ENCODE results near the gene KRTAP12-4.
"Not testable (repeated sequence)": the region's sequence is repeated elsewhere in the genome, so short reads cannot be mapped to it uniquely, and the experiment has no call there.

KRTAP12-4 gene

GRCh38 chr21:44653656-44654575 lies 543 bp downstream of the KRTAP12-4 start:
- peak; percentile 36 to 85 for DNase-seq

DNA sequence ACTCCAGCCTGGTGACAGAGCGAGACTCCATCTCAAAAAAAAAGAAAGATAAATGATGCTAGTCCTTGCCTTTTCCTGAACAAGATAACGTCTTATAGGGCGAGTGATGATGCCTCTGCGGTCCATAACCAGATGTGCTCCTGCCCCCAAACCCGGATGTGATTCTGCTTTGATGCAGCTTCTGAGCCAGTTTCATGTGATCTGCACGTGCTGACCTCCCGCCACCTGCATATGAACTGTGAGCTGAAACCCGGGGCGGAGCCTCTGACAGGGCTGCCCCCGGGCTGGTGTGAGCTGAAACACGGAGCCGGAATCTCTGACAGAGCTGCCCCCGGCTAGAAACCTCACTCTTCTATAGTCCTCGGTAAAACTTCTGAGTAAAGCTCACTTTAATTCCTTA lies 1.3 kb downstream of the KRTAP12-4 start:
- no peak for DNase-seq

GRCh38 chr21:44650973-44651675 lies 3.3 kb downstream of the KRTAP12-4 start:
- no peak for DNase-seq

DNA sequence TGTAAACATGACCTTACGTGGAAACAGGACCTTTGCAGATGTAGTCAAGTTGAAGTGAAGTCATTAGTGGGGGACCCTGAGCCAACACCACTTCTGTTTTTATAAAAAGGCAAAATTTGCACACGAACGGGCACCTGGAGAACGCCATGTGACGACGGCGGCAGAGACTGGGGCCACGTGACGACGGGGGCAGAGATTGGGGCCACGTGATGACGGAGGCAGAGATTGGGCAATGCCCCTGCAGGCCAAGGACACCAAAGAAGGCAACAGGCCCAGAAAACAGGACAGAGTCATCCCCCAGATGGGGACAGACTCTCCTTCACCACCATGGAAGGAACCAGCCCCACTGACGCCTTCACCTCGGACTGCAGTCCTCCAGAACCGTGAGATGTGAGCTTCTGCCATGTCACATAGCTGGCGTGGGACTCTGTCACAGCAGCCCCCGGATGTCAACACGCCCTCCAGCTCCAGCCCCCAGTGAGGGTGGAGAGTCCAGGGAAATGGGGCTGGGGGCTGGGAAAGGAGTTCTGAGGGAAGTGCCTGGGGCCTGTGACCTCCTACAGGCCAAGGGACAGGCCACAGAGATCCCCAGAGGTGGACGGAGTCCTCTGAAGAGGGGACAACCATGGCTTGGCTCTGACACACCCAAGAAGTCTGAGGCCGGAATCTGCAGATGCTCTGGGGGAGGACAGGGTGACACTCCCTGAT lies 4.0 kb downstream of the KRTAP12-4 start:
- DNase-seq: no peak

GRCh38 chr21:44649521-44650100 lies 4.8 kb downstream of the KRTAP12-4 start:
- DNase-seq: no peak

DNA sequence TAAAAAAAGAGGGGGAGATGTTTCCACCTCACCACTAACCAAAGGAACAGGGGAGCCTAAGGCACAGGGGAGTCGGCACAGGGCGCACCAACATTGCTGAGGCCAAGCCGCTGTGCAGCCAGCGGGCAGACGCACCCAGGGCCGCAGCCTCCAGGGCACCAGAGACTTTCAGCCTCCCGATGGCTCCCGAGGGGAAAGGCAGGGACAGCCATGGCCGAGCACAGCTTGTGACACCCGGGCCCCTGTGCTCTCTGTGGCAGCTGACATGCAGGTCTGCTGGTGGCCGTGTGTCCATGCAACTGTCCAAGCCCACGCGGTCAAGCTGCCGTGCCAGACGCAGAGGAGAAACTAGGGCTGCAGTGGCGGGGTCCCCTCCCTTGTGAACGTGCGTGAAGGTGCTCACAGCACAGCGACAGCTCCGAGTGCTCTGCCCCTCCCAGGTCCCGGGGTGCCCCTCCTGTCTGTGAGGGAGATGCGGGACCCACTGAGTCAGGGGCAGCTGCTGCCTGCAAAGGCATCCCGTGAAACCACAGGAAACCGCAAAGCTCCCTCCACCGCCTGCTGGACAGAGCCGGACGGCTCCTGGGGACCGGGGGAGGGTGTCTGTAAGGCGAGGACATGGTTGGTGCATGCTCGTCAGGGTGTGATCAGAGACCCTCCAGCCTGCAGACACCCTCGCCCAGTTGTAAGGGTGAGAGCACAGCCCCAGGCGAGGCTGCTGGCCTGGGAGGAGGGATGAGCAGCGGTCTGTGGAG lies 5.7 kb downstream of the KRTAP12-4 start:
- DNase-seq: no peak

DNA sequence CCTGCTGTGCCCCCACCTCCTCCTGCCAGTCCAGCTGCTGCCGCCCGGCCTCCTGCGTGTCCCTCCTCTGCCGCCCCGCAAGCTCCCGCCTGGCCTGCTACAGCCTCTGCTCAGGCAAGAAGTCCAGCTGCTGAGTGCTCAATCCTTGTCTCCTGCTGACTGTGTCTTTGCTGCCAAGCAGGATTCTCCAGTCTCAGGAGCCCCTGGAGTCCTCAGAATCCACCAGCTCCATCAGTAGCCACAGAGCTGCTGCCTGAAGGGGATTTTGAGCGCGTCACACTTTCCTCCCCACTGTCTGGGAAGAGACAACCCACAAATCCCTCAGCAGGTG lies 7.3 kb downstream of the KRTAP12-4 start:
- no peak for DNase-seq

DNA sequence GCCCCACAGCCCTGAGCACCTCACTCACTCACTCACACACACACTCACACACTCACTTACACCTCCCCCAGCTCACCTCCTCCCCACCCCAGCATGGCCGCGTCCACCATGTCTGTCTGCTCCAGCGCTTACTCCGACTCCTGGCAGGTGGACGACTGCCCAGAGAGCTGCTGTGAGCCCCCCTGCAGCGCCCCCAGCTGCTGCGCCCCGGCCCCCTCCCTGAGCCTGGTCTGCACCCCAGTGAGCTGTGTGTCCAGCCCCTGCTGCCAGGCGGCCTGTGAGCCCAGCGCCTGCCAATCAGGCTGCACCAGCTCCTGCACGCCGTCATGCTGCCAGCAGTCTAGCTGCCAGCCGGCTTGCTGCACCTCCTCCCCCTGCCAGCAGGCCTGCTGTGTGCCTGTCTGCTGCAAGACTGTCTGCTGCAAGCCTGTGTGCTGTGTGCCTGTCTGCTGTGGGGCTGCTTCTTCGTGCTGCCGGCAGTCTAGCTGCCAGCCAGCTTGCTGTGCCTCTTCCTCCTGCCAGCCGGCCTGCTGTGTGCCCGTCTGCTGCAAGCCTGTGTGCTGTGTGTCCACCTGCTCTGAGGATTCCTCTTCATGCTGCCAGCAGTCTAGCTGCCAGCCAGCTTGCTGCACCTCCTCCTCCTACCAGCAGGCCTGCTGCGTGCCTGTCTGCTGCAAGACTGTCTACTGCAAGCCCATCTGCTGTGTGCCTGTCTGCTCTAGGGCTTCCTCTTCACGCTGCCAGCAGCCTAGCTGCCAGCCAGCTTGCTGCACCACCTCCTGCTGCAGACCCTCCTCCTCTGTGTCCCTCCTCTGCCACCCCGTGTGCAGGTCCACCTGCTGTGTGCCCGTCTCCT lies 7.9 kb downstream of the KRTAP12-4 start, which contains the start of gene KRTAP10-11:
Gene KRTAP10-11, plus strand, starts transcription at position 49 of the 856 bp plus-strand sequence. Its CDS starts 45 bp downstream, at position 94.
- peak in 1 of 2 experiments; percentile 69 for DNase-seq

GRCh38 chr21:44644878-44645277 lies 9.6 kb downstream of the KRTAP12-4 start:
- DNase-seq: no peak

DNA sequence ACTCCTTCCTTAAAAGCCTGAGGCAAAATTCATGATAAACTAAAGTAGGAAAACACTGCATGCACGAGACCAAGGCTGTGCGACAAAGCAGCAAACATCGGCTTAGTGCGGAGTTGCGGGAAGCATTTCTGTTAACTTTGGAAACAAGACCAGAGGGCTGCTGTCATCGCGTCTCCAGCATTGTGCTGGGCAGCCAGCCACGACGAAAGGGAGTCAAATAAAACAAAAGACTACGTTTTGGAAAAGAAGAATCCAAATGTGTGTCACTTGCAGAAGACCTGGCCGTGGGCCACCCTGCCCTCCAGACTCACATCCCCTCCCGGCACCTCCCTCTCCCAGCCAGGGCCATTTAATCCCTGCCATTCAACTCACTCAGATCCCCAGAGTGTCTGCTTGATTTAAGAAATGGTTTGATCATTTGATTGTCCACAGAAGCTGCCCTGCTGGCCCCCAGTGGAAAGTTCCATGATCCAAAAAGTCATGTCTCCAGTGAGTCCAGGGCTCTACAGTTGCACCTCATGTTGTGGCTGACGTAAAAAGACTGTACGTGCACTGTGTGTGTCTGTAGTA lies 10.6 kb downstream of the KRTAP12-4 start:
- DNase-seq: peak in 1 of 2 experiments; percentile 49

GRCh38 chr21:44640761-44641160 lies 13.7 kb downstream of the KRTAP12-4 start:
- DNase-seq: no peak

DNA sequence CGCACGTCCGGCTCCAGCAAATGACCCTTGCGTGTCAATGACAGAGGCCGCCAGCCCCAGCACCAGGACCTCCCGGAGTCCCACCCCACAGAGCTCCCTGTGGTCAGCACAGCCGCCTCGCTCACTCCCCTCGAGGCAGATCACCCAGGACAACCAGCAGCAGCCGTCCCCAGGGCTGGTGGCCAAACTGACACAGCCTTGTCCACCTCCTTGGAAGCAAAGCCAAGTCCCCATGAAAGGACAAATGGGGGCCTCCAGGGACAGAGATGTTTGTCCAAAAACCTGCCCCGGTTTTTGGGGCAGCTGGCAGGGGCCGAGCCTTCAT lies 15.2 kb downstream of the KRTAP12-4 start:
- no peak for DNase-seq

- not testable (repeated sequence) for DNase-seq
Observed at GRCh38 chr21:44638506-44639330, 15.7 kb downstream of the KRTAP12-4 start.

- DNase-seq: not testable (repeated sequence)
Observed at GRCh38 chr21:44637851-44638348, 16.6 kb downstream of the KRTAP12-4 start.

DNA sequence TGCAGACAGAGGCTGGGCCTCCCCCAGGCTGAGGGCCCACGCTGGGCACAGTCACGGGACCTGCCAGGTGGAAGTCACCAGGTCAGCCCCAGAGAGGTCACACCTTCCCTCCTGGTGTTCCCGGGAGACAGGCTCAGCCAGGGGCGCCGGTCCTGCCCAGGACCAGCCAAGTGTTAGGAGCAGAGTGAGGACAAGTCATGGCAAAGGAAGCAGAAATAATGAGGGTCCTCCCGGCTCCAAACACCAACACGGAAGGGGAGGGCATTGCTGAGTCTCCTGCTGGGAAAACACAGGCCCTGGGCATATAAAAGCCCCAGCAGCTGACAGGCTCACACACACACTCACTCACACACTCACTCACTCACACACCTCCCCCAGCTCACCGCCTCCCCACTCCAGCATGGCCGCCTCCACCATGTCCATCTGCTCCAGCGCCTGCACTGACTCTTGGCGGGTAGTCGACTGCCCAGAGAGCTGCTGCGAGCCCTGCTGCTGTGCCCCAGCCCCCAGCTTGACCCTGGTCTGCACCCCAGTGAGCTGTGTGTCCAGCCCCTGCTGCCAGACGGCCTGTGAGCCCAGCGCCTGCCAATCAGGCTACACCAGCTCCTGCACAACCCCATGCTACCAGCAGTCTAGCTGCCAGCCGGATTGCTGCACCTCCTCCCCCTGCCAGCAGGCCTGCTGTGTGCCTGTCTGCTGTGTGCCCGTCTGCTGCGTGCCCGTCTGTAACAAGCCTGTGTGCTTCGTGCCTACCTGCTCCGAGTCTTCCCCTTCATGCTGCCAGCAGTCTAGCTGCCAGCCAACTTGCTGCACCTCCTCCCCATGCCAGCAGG lies 17.2 kb downstream of the KRTAP12-4 start, which contains the start of gene KRTAP10-10:
Gene KRTAP10-10, plus strand, starts transcription at position 339 of the 833 bp plus-strand sequence. Its CDS starts 62 bp downstream, at position 401.
- peak in 1 of 2 experiments; percentile 6 for DNase-seq

- no peak for DNase-seq
Observed at GRCh38 chr21:44636209-44637017, 18.0 kb downstream of the KRTAP12-4 start.

GRCh38 chr21:44632067-44632466 lies 22.4 kb downstream of the KRTAP12-4 start:
- DNase-seq: no peak

- no peak for DNase-seq
Observed at GRCh38 chr21:44630440-44630839, 24.0 kb downstream of the KRTAP12-4 start.
